Amygdala (tissue), 56 donors: ENCODE measurements around the gene COG2.

Experiments
- DNase-seq, 56 donors: peaks; one replicate each; lab custom pipeline; 2025; lab: John Stamatoyannopoulos, UW

The COG2 gene

DNA sequence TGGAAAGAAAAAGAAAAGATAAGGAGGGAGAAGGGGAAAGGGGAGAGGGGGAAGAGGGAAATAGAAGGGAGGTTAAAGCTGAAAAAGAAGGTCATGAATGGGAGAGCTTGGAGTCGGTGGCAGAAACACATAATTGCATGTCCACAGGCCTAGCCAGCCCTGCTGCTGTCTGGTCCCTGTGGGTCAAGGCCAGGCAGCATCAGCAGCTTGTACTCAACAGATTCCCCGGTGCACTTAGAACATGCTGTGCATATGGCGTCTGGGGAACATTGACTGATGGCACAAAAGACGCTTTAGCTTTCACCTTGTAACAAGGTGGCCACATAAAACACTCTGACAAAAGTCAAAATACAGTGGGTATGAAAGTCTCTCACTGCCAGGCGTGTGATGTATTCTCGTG lies 25.9 kb downstream of the COG2 start:
- no peak for DNase-seq

DNA sequence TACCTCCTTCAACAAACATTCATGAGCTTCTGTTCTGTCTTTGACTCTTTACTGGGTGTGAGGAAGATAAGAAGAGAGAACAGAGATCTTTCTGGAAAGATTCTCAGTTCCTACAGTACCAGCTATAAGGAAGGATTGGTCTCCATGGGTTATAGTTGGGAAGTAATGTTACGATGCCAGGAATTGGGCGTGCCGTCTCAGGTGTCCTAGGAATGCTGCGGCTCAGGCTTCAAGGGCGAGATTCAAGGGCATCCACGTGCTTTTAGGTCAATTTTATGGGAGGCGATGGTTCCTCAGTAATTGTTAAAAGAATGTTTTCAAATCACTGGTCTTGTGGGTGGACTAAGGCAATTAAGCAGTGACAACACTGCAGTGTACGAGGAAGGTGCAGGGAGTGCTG lies 27.3 kb downstream of the COG2 start:
- DNase-seq, result no peak

DNA sequence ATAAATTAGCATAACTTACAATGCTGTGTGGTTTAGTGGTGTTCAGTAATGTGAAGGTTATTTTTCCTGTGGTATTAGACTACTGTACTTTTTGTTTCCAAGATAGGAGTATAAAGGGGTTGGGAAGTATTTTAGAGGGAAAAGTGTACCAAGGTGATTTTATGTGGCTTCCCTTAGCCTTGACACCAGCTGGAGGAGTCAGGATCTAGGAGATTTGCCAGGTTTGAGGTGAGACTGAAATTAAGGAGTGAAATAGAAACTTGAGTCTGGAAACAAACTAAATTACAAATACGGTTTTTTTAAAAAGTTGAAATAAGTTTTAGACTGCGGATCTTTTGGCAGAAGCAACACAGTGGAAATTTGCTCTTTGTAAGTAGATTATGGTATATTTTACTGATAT lies 32.3 kb downstream of the COG2 start:
- no peak for DNase-seq

DNA sequence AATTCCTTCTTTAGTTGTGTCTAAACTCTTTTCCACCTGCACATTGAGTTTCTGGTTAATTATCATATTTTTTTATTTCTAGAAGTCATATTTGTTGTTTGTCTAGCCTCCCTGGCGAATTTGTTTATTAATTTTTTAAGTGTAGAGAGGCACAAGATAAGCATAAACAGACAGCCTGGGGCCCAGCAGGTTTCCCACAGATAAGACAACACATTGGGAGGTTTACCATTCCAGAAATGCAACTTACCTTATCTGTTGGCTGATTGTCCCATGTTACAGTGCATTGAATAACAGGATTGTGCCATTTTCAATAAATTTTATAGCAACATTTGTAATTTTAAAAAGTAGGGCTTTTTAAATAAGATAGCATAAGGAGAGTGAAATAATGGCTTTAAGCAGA lies 34.9 kb downstream of the COG2 start:
- no peak for DNase-seq

DNA sequence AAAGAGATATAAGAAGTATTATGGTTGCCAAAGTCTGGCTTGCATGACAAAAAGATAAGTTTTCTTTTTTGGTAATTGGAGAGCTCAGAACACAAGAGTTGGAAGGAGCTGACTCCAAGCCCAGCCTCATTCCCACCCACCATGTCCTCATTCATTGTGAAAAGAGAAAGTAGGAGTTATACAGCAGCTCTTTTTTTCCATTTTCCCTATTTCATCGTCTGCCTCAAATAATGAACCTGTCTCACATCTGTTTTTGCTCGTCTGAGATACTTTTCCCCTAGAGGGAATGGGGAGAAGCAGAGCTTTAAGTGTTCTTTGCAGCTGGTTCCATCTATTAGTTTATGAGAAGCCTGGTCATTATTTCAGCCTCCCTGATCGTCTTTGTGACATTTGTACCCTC lies 36.9 kb downstream of the COG2 start:
- DNase-seq, result no peak

DNA sequence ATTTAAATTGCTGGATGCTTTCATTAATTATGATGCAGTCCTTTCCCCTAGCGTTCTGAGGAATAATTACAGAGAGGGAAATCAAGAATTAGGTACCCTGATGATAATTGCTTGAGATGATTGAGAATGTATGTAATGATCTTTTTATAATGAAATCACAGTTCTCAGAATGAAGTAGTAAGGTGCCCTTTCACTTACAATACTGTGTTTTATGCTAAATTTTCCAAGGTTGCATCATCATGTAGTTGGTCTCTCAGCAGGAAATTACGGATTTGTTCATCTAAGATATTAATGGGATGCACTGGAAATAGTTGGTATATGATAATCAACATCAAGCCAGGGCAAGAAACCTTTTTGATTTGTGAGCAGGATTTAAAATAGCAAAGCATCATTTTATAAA lies 37.5 kb downstream of the COG2 start:
- no peak for DNase-seq

DNA sequence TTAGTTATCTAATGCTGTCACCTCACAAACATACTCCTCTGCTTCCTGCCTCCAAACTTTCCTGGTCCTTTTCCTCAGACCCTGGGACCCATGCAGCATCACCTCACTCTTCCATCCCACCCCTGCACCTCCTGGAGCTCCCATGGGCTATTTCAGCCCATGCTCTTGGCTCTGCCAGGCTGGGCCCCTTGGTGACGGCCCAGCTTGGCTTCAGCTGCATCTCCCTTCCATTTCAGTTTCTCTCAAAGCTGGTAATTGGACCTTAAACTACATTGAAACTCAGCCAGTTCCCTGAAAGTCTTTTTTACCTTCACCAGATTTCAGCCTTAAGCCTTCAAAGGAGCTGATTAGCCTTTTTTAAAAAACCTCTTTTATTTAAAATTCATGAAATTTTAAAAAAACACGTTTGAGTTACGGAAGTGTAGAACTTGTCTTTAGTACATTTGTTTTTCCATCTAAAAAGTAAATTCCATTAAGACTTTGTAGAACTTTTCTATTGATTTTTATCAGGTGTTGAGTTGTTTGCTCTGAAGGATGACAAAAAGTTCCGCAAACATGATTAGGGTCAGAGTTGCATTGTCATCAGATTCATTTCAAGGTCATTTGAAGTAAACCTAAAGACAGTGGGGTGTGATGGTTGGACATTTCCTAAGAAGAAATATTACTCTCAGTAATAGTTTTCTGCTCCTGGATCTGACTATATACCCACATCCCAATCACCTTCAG lies 38.2 kb downstream of the COG2 start:
- no peak for DNase-seq

DNA sequence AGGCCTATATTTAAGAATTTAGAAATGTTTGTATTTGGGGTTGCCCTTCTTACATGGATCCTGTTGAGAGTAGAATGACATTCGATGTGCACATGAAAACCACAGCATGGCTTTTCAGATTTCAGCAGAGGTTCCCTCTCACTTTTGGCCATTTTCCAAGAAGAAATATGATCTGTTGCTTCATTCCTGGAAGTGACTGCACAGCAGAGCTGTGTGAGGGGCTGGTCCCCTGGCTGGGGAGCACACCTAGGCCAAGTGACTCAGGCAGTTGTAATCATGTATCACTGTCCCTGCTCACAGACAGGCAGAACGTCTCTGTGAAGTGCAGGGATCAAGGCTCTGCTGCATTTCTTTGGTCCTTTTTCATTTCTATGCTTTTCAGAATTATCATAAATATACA lies 39.3 kb downstream of the COG2 start:
- no peak for DNase-seq

DNA sequence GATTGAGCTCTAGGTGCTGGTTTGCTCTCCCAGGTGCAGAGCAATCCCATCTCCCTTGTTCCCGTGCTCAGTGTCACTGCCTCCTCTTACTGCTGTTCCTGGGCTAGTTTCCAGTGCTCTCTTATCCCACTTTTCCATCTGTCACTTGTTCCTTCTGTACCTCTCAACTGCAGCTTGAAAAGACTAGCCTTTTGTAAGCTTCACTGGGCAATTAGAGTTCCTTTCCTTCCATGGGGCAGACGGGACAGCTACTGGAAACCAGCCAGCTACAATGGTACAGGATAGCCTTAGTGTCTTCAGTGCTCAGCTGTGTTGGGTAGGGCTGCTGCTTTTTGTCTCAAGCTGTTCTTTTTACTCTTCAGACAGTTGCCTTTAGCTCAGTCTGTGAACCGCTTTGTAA lies 40.0 kb downstream of the COG2 start:
- DNase-seq, result peak in 37 of 56 donors; percentile 15 to 76 (median 37)

DNA sequence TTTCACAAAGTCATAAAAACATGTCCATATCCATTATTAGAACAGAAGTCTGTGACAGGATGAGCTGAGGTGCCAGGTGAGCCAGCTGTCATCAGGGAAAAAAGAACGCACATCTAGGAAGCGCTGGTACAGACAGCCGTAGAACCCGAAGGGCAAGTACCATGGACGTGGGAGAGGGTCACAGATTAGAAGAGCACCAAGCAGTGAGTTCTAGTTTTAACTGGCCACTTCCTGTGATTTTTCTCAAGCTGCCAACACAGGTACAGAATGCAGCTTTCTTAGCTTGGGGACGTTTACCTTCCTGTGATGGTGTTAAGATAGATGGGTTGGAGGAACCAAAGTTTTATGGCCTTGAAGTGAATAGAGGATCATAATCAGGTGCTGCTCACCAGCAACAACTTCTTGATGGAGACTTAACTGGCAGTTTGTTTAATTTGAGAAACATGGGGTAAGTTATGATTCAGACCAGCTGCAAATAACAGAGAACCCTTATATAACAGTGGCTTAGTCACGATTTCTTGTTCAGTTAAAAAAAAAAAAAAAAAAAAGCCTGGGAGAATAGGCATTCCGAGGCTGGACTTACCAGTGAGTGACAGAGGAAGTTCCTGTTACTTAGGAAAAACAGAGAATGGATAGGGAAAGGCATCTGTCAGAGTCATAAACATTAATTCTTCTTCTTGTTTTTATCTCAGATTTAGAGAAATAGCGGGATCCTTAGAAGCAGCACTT lies 40.8 kb downstream of the COG2 start:
- no peak for DNase-seq

DNA sequence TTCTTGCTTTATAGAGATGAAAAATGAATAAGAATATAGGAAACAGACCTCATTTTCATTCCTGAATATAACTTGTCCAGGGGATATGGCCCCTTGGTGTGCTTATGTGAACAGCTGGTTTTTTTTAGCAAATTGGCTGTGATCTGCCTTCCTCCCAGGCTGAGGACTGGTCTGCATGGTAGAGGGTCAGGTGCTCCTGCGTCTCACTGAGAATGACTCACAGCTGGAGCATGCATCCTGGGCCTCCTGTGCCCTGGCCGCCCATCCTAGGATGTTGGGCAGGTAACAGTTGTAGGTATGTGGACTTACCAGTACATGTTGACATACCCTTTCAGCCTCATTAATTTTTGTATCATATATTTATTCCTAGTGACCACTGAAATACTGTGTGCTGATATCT lies 41.9 kb downstream of the COG2 start:
- no peak for DNase-seq

DNA sequence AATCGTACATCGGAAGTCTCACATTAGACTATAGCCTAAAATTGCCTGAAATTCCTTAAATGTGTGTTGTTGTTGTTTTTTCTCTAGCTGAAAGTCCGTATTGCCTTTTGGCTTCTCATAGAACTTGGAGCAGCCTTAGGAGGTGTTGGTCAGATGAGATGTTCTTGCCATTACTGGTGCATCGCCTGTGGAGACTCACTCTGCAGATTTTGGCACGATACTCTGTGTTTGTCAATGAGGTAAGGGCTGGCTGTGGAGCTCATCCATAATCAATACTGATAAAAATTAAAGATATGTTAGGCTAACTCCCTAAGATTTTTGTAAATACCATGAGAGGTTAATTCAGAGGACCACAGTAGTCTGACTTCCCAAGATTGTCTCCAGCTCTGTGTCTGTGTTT lies 42.7 kb downstream of the COG2 start:
- DNase-seq, result no peak

DNA sequence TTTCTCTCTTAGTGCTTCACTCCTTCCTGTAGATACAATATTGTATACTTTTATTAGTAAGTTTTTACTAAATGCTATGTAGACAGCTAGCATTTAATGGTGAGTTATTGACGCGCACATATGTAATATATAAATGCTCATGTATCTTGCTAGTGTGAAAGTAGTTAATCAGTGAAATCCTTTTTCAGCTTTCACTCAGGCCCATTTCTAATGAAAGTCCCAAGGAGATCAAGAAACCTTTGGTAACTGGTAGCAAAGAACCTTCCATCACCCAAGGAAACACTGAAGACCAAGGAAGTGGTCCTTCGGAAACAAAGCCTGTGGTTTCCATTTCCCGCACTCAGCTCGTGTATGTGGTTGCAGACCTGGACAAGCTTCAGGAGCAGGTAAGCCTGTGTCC lies 44.5 kb downstream of the COG2 start:
- DNase-seq, result no peak

DNA sequence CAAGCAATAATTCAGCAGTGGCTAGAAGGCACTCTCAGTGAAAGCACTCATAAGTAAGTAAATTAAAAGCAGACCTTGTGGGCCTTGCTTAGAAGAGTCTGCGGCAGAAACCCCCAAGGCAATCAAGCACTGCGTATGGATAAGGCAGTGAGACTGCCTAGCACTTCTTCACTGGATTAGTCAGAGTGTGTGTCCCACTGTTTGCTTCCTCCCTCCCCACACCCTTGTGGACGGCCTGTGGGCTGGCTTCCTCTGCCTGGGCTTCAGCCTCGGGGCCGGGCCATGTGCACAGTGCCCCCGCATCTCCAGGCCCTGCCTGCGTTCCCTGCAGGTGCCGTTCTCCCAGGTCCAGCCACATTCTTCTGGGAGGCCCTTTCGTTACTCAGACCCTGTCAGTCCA lies 47.8 kb downstream of the COG2 start:
- DNase-seq, result no peak

DNA sequence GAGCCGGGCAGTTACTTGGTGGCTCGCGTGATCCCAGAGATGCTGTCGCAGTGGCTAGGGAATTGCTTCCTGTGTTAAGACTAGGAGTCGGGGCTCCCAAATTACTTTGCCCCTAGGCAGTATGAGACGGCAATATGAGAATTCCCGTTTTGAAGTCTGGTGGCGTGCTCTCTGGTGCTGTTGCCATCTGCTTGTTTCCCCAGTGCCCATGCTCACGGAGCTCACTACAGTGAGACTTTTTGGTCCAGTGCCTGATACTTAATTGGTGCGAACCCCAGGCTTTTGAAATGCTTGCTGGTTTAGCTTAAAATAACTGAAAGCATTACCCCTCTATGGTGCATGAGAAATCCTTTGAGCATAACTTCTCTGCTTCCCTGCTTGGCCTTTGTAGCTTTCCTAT lies 49.3 kb downstream of the COG2 start:
- DNase-seq, result no peak

DNA sequence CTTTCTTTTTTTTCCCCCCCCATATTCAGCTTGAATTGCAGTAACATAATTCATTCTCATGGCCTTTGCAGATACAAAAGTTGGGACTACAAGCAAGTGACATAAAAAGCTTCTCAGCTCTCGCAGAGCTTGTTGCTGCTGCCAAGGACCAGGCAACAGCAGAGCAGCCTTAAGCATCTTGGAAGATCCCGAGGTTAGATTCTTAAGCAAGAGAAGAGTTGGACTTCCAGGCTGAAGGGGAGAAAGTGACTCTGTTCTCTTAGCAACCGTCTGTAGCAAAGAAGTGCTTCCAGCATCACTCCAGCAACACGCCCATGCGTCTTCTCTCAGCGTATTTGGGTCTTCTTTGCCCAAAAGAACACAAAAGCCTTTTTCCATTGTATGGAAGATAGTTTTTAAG lies 50.9 kb downstream of the COG2 start:
- DNase-seq, result peak in 10 of 56 donors; percentile 21 to 68 (median 40)

DNA sequence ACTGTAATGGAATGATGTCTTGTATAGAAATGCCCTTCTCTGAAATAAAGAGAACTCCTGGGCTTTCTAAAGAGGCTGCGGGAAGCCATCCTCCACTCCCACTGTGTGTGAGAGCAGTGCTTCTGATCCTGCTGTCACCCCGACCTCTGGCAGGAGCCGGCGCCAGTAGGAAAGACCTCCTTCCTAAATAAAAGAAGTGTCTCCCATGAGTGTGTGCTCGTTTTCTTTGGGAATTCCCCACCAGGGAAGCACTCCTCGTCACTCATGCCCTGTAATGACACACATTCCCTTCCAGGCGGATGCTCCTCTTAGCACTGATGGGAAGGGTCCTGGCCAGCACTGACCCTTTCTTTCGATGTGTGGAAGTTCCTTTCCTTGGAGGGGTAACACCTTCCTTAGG lies 51.5 kb downstream of the COG2 start:
- no peak for DNase-seq

DNA sequence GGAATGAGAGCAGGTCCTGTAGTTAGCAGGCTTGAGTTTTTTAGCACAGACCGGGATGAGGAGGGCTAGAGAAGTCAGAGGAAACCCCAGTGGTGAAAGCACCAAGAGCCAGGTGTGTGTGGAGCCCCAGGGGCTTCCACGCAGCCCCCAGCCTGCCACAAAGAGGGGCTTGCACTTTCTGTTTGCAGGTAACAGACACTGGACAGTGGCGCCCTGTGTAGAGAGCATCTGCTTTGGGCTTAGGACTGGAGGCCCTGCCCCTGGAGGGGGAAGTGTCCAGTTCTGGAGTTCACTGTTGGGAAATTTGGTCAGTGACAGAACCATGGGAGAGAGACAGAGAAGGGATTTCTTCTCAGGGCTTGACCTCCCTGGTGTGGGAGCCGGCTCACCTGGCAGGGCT lies 52.2 kb downstream of the COG2 start:
- DNase-seq, result no peak

DNA sequence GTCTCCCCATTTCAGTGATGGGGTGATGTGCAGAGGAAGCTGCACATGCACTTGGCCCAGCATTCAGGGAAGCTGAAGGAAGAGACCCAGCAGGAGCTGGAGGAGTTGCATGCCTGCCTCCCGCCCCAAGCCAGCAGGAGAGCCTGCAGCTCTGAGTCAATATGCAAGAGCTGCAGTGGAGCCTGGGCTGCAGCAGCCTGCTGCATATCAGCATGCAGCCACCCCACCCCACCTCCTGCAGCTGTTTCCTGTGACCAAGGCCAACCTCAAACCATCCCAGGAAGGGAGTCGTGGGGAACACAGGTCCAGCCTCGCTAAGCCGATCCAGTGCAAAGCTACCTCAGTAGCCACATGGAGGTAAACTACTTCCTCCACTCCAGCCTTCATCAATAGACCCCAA lies 52.7 kb downstream of the COG2 start:
- DNase-seq, result no peak

DNA sequence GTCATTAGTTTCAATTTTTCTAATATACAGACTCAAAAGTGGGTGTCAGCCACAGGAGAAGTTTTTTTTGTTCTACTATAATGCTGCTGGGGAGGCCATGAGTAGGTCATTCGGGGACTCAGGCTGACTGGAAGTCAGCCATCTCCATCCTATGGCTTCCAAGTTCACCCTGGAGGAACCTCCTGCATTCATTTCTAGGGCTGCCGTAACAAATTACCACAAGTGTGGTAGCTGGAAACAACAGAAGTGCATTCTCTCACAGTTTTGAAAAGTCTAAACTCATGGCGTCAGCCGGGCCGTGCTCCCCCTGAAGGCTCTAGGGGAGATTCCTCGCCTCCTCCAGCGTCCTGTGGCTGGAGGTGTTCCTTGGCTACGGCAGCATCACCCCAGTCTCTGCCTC lies 53.9 kb downstream of the COG2 start:
- peak in 1 of 56 donors; percentile 34 for DNase-seq

DNA sequence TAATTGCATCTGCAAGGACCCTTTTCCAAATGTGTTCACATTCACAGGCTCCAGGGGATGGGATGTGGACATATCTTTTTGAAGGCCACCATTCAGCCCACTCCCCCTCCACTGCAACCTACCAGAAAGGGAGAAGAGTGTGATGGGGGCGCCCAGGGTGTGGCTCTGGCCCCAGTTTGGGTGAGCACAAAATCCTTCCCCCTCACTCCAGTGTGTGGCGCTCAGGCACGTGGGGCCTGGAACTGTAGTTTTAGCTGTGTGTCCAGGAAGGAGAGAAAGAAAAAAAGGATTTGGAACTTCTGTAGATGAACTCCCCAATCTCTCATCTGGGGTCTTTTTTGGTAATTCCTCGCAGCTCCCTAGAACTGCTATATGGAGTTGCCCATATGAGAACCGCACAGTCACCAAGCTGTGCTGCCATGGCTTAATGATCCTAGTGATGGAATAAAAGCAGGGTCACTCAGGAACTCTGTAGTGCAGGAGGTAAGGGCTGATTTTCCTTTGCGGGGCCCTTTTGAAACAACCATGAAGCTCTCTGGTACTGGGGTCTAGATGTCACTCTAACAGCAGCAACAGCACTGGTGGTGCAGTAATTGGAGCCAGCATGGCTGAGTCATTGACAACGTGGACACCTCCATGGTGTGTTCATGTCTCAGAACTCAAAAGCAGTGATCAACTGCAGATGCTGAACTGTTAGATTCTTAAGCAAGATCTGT lies 54.6 kb downstream of the COG2 start:
- no peak for DNase-seq

DNA sequence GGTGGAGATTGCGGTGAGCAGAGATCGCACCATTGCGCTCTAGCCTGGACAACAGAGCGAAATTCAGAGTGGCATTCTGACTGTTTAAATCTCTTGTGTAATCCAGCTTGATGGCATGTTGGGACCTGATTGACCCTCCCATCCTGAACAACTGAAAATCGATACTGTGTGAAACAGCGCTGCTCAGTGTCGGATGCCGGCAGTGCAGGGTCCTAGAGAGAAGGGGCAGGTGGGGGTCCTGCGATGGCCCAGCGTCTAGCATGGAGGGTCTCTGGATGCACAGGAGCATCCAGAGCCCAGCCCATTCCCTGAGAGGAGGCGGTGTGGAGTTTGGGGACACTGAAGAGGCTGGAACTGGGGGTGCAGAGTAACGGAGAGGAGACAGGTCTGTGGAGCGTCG lies 55.8 kb downstream of the COG2 start:
- DNase-seq, result no peak
